Fibroblast of upper back skin (primary cell): ENCODE results near the gene RGS18.
"Not testable (repeated sequence)": the region's sequence is repeated elsewhere in the genome, so short reads cannot be mapped to it uniquely, and the experiment has no call there.

Source experiments
- DNase-seq: peaks from one replicate; pipeline ENCODE4 v3.0.0-alpha.2; 2013

The RGS18 gene

DNA sequence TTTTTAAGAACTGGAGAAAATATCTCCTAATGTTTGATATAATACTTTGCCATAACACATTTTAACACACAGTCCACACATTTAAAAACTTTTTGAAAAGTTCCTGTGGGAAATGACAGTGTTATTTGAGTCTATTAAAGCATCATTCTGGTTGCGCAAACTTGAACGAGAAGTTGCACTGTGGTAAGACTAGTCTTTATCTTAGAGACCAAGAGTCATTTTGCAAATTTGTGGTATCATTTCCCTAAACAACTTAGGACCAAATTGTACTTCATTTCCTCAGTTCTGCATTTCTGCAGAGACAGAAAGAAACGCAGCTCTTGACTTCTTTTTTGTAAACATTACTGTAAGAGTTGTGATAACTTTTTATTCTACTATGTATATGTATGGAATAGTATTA lies at the start of gene RGS18:
Gene RGS18, plus strand, starts transcription at position 282 of the 400 bp plus-strand sequence. CDS start 176 bp downstream, outside the sequence.
- DNase-seq: peak; percentile 33

GRCh38 chr1:192109576-192109975 lies 48.7 kb upstream of the RGS18 start:
- DNase-seq: no peak

DNA sequence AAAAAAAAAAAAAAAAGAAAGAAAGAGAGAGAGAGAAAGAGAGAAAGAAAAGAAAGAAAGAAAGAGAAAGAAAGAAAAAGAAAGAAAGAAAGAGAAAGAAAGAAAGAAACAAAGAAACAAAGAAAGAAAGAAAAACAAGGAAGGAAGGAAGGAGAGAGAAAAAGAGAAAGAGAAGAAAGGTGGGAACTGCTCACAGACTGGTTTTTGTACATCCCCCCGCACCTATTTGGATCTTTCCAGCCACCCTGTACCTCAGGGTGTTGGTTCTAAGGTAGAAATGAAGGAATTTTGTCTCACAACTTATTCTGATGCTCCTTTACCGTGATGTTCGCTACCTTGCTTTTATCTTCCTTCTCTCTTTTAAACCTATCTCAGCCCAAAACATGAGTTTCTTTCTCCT lies 43.3 kb upstream of the RGS18 start:
- no peak for DNase-seq

GRCh38 chr1:192118881-192119405 lies 39.3 kb upstream of the RGS18 start:
- no peak for DNase-seq

DNA sequence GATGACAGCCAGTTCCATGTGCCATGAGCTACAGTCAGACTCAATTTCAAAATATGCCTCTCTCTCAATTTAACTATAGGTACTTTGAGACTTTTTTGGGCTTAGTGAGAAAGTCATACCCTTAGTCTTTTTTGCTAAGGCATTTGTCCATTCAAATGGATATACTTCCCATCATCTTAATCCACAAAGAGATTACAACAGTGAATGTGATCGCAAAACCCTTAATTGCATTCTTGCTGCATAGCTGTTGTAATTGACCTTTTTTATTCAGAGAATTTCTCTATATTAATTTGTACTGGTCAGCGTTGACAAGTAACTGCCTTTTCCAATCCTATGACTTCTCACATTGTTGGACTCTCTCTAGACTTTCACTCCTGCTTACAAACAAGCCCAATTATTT lies 38.6 kb upstream of the RGS18 start:
- no peak for DNase-seq

- DNase-seq: no peak
These were observed 35.6 kb upstream of the RGS18 start for GRCh38 chr1:192122668-192123067.

DNA sequence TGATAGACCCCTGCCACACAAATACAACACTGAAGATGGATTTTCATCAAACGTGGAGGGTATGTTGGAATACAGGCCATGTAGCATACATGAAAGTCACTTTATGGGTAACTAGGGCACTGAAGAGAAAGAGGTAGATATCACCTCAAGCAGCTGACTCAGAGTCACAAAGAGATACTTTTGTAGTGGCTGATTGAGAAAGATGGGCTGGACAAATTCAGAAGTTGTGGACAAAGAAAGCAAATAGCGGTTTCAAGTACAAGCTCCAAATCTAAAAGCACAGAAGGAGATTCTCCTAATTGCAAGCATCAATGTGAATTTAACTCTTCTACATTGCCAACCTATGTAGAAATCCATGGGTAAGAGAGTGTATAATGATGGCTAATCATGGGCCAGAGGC lies 35.0 kb upstream of the RGS18 start:
- no peak for DNase-seq

DNA sequence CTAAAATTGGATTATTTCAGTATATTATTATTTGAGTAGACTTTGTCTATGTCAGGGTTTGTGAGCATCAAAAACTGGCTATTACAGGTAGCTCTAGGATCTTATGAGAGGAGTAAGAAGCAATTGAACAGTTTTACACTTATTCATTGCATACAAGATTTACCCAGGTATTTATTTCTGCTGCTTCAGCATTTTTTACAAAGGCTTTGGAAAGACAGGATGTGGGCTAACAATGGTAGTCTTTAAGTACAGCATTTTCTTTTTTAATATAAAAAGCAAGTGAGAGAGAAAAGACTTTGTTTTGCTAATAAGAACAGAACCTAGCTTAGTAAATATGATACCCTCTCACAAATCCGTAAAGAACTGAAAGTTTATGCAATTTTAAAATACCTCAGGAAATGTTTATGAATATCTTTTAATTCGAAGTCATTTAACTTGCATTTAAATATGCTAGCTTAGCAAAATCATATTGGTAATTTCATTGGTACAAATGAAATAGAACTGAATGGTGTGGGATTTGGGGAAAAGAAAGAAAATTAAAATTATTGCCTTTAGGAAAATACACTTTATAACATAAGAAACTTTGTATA lies 32.1 kb upstream of the RGS18 start:
- DNase-seq: no peak

GRCh38 chr1:192130175-192130574 lies 28.1 kb upstream of the RGS18 start:
- no peak for DNase-seq

DNA sequence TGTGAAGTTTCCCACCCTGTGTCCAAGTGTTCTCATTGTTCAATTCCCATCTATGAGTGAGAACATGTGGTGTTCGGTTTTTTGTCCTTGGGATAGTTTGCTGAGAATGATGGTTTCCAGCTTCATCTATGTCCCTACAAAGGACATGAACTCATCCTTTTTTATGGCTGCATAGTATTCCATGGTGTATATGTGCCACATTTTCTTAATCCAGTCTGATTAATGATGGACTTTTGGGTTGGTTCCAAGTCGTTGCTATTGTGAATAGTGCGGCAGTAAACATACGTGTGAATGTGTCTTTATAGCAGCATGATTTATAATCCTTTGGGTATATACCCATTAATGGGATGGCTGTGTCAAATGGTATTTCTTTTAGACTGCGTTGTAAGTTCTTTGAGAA lies 27.4 kb upstream of the RGS18 start:
- DNase-seq: not testable (repeated sequence)

DNA sequence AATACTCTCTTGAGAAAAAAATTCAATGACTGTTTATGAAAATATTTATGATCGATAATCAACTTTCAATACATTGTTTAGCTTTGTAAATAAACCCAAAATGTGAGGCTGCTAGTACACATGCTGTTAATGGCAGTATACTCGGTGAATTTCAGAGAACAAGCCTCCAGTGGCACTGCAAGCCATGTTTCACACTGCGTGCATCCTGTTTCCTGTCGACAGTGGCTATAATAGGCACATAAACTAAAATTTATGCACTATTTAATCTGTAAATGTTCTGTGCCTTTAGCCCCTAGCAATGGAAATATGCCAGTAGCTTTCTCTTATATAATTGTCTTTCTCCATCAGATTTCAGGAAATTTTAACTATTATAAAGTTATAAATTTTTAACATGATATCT lies 26.3 kb upstream of the RGS18 start:
- no peak for DNase-seq

DNA sequence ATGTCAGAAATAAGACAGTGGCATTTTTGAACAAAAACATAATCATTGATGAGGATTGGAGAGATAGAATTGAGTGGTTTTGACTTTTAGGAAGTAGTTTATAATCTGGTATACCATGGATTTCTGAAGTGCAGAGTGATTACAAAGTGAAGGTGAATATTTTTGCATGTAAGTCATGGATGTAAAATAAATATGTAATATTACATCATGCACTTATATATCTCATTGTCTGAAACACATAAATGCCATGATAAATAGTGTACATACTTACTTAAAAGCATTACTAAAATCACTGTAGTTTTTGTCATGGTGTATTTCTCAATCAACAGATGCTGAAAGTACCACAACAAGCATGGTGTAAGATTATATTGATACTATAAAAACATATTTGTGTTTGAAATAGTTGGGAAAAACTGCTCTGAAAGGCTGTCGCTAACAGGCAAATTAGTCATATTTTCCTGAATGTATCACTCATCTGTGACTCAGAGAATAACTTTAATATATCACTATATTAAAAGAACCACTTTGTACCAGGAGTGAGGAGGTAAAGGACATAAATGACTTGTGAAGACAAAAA lies 24.8 kb upstream of the RGS18 start:
- peak; percentile 72 for DNase-seq

- DNase-seq: no peak
These were observed 17.9 kb upstream of the RGS18 start for GRCh38 chr1:192140382-192140781.

GRCh38 chr1:192147221-192147620 lies 11.0 kb upstream of the RGS18 start:
- peak; percentile 26 for DNase-seq

- peak; percentile 76 for DNase-seq
These were observed 10.6 kb upstream of the RGS18 start for GRCh38 chr1:192147696-192148095.

DNA sequence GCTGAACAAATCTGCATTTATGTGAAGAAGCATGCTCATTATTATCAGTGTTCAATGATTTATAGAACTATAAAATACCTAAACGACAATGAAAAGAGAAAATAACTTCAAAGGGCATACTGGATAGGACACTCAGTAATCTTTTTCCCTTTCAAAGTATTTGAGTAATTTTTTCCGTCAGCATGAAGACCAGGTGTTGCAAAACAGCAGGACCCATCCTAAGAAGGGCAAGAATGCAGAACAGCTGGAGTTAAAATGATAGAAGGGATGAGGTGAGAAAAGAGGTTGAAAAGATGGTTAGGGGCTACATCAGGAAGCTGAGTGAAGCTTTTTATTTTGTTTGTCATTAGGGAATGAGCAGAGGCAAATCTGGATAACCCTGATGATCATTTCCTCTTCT lies 7.1 kb upstream of the RGS18 start:
- peak; percentile 31 for DNase-seq

DNA sequence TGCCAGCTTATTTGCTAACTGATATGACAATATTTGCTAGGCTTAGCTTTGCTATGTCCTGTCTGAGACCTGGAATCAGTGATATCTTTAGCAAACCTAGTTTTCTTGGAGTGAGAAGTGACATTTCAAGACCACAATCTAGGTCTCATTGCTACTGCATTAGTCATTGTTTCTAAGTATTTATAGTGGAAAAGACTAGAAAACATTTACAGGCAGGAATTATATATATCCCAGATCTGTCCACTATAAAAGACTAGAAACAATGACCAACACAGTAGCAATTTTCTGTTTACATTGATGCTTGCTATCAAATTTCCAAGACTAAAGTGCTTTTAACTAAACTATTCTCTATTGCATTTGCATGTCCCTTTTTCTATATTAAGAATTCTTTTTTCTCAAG lies 5.0 kb upstream of the RGS18 start:
- peak; percentile 77 for DNase-seq

DNA sequence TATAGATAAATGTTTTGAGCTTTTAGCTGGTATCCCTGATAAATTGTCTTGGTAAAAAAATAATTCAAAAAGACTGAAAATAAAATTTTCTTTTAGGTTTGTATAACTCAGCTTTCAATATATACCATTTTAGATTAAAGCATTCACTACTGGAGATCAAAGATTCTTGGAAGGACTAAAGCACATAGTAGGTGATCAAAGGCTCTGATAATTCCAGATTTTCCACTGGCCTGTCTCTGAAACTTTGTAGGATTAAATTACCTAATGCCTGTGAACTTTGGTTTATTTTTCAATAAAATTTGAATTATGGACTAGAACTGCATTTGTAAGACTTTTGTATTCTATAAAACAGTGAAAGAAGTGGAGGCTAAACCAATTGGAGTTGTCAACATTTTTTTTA lies 1.2 kb upstream of the RGS18 start:
- DNase-seq: no peak

GRCh38 chr1:192159014-192159413 lies 752 bp downstream of the RGS18 start:
- DNase-seq: no peak

- no peak for DNase-seq
These were observed 1.5 kb downstream of the RGS18 start for GRCh38 chr1:192159781-192160180.

DNA sequence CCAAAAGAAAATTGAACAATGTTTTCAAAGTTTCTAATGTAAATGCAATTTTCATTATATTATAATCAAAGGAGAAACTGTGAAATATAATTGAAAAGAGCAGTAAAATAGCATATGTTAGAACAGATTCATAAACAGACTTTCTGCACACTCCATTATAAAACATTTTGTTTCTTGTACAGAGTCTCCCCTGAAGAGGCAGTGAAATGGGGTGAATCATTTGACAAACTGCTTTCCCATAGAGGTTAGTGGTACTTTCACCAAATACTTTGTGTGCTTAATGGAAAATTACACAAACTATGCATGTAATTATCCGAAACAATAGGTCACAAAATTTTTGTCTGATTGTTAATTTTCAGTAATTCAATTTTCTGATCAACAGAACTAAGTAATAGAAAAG lies 1.9 kb downstream of the RGS18 start:
- DNase-seq: peak; percentile 54

DNA sequence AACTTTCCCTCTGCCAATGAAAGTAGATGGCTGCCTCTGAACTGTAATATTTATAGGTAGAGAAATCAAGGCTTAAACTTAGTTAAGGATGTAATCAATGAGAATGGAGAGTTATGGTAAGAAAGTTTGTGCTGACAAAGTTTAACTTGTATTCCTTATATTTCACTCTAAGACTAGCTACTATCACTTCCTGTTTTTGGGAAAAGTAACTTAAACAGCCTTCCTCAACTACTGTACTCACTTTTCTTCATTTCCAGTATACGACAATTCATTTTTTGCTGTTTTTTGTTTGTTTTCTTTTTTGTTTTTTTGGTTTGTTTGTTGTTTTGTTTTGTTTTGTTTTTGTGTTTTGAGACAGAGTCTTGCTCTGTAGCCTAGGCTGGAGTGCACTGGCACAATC lies 3.7 kb downstream of the RGS18 start:
- no peak for DNase-seq

- DNase-seq: no peak
These were observed 4.1 kb downstream of the RGS18 start for GRCh38 chr1:192162376-192162775.

DNA sequence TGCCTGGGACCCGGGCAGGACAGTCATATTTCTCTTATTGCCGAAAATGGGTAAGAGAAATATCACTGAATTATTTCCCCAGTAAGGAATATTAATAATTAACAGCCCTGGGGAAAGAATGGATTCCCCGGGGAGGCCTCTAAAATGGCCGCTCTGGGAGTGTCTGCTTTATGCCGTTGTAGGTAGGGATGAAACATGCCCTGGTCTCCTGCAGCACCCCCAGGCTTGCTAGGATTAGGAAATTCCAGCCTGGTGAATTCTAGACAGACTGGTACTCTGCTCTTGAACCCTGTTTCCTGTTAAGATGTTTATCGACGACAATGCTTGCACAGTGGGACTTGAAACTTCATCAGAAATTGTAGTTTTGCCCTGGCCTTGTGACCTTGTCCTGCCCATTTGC lies 6.7 kb downstream of the RGS18 start:
- not testable (repeated sequence) for DNase-seq

DNA sequence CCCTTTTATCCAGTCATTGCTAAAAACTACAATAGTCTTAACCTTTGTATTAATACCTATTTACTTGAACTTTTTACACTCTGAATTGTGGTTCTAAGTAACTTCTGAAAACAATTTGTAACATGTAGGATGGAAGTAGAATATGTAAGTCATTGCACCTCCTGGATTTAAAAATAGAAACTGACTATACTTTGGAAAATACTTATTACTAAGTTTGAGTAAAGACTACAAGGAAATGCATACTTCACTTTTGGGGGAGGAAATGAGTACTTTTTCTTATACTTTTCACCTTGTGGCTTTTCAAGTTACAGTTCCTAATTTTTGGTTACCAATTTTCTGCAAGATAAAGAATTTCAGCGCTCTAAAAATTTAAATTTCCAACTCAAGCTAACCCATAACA lies 8.7 kb downstream of the RGS18 start:
- no peak for DNase-seq
